Activated CD8-positive, alpha-beta memory T cell treated with anti-CD3 and anti-CD28 coated beads, Interleukin-2, amount 50 U/mL, for 24 hours (primary cell): ENCODE data around the gene PDK3.

ENCODE experiments used
- DNase-seq: peaks from one replicate; pipeline ENCODE4 v3.0.0-alpha.2; 2020; ENCODE audit errors: extremely low read depth

Gene PDK3

GRCh38 chrX:24553011-24553410 is 87.9 kb downstream of the PDK3 start:
- DNase-seq: no peak

GRCh38 chrX:24561121-24561520 is 96.0 kb downstream of the PDK3 start:
- DNase-seq: no peak

DNA sequence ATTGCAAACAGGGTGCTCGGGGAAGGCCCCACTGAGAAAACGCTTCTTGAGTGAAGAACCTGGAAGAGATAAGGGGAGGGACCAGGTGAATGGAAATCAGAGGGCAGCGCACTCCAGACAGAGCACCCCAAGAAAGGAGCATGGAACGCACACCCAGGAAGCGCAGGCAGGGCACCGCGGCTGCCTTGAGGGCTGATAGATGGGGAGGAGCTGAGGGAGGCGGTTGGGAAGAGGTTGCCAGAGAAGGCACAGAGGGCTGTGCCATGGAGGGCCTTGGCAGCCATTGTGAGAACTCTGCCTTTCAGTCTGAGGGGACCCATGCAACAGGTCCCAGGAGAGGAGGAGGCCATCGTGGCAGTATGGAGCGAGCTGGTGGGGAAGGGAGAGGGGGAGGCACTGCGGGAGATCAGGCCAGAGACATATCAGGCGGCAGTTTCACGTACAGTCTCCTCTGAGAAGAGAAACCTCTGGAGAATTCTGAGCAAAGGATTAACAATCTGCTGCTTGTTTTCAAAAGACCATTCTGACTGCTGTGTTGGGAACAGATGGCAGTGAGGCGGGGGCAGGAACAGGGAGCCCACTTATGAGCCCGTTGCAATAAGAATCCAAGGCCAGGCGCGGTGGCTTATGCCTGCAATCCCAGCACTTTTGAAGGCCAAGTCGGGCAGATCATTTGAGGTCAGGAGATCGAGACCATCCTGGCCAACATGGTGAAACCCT is 98.4 kb downstream of the PDK3 start:
- no peak for DNase-seq

GRCh38 chrX:24566240-24566639 is 101.2 kb downstream of the PDK3 start:
- DNase-seq: no peak

DNA sequence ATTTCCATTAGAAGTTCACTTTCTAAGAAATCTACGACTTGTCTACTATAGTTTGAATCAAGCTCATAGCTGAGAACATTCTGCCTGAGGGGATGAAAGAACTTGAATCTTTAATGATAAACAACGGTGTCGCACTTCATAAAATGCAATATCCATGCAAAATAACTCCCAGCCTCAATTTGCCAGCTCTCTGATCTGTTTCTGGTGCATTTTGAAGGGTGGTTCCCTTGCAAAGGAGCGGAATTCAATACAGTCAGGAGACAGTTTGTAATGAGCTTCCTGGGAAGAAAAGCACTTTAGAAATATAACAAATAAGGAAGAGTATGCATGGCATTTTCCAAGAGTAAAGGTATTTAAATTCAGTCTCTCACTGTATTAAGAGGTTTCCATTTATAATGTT is 102.1 kb downstream of the PDK3 start:
- DNase-seq: no peak

GRCh38 chrX:24574743-24575142 is 109.7 kb downstream of the PDK3 start:
- DNase-seq: no peak

DNA sequence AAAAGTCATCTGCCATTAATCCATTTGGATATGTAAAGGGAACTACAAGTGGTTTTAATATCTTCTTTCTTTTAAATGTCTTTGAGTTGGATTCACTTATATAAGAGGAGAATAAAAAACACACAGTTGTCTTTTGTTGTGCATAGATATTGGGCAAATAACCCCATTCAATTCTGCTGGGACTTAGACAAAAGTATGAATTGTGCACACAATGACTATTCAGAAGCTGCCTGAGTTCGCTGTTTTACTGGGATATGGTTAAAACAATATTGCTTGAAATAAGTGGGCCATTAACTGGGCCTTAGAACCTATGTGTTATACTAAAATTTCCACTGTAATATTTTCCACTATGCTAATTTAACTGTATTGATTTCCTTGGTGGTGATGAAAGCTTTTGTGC is 110.4 kb downstream of the PDK3 start:
- no peak for DNase-seq

GRCh38 chrX:24577091-24577490 is 112.0 kb downstream of the PDK3 start:
- no peak for DNase-seq
